IMR-90 (cell line): Measurements from ENCODE around the gene DYSF. TPM values are rescaled to one million over a fixed set of nuclear protein-coding genes. Genes with fewer than 3 reads are reported as not detected.

Source experiments
- ATAC-seq: fragments of 200-7000 bp; cut with Tn5 transposase; 2 replicates; pipeline ENCODE4 v1.9.1; 2020; ENCODE audit warnings: low read depth, mild to moderate bottlenecking, moderate library complexity
- BruUV-seq: library from RNA; stranded (reverse); fragments of 400-500 nt; replicated peaks from 2 replicates; lab custom pipeline; 2021; lab: Mats Ljungman, UMichigan
- CTCF ChIA-PET: fragments of 300-600 bp; formaldehyde crosslinking; extraction: SDS; loops from one replicate; lab custom pipeline; 2021; ENCODE audit warnings: antibody characterized with exemption; lab: Yijun Ruan, JAX
- POLR2A ChIA-PET: fragments of 300-600 bp; sonication (Branson Sonifier 250); formaldehyde crosslinking; loops from one replicate; lab custom pipeline; 2022; ENCODE audit warnings: antibody characterized with exemption; ENCODE audit not compliant: unreplicated experiment; lab: Charles Lee
- DNase-seq: peaks from one replicate; pipeline ENCODE4 v3.0.0; 2013
- H2AFZ ChIP-seq: replicated peaks from 2 replicates; pipeline ENCODE3; 2013; ENCODE audit warnings: low read length, mild to moderate bottlenecking; ENCODE audit not compliant: poor library complexity
- H2AK5ac ChIP-seq: 2 replicates; pipeline ENCODE4 v1.6.1; 2013; ENCODE audit warnings: low read depth, low read length, inconsistent platforms
- H2AK9ac ChIP-seq: replicated peaks from 2 replicates; pipeline ENCODE3; 2013; ENCODE audit warnings: mild to moderate bottlenecking, low read depth, low read length, moderate library complexity; ENCODE audit not compliant: poor library complexity
- H2BK120ac ChIP-seq: 2 replicates; pipeline ENCODE4 v1.6.1; 2013; ENCODE audit warnings: low read depth, low read length, inconsistent platforms
- H2BK15ac ChIP-seq: 3 replicates; pipeline ENCODE4 v1.6.1; 2013; ENCODE audit warnings: low read depth, low read length, inconsistent platforms
- H2BK20ac ChIP-seq: 2 replicates; pipeline ENCODE4 v1.6.1; 2013; ENCODE audit warnings: low read depth, mild to moderate bottlenecking, inconsistent platforms, low read length, moderate library complexity
- H2BK5ac ChIP-seq: 2 replicates; pipeline ENCODE4 v1.6.1; 2013; ENCODE audit warnings: mild to moderate bottlenecking, low read depth, low read length, inconsistent platforms; ENCODE audit not compliant: poor library complexity, severe bottlenecking
- H3K14ac ChIP-seq: replicated peaks from 2 replicates; pipeline ENCODE4 v1.6.1; 2013; ENCODE audit warnings: low read depth, low read length, inconsistent platforms
- H3K18ac ChIP-seq: 2 replicates; pipeline ENCODE4 v1.6.1; 2013; ENCODE audit warnings: low read depth, low read length, control low read depth
- H3K23ac ChIP-seq: 2 replicates; pipeline ENCODE4 v1.6.1; 2013; ENCODE audit warnings: low read depth, low read length, inconsistent platforms
- H3K27ac ChIP-seq: 2 replicates; pipeline ENCODE4 v1.5.1; 2013; ENCODE audit warnings: mild to moderate bottlenecking, control low read depth, low read length; ENCODE audit not compliant: insufficient read depth
- H3K27me3 ChIP-seq: 2 replicates; pipeline ENCODE4 v1.6.1; 2013; ENCODE audit warnings: low read length; ENCODE audit not compliant: control insufficient read depth, insufficient read depth
- H3K36me3 ChIP-seq: 2 replicates; pipeline ENCODE4 v1.6.1; 2013; ENCODE audit warnings: low read length, mixed read lengths; ENCODE audit not compliant: control insufficient read depth, insufficient read depth
- H3K4ac ChIP-seq: 2 replicates; pipeline ENCODE4 v1.6.1; 2013; ENCODE audit warnings: low read depth, low read length, inconsistent platforms
- H3K4me1 ChIP-seq: 2 replicates; pipeline ENCODE4 v1.6.1; 2013; ENCODE audit warnings: low read length, mixed read lengths; ENCODE audit not compliant: control insufficient read depth, insufficient read depth
- H3K4me2 ChIP-seq: 2 replicates; pipeline ENCODE4 v1.6.1; 2013; ENCODE audit warnings: low read depth, mild to moderate bottlenecking, control low read depth, low read length, moderate library complexity
- H3K4me3 ChIP-seq: 2 replicates; pipeline ENCODE4 v1.5.1; 2013; ENCODE audit warnings: low read depth, mild to moderate bottlenecking, control low read depth, low read length, moderate library complexity; ENCODE audit not compliant: insufficient read depth
- H3K56ac ChIP-seq: 2 replicates; pipeline ENCODE4 v1.6.1; 2013; ENCODE audit warnings: low read length, inconsistent platforms; ENCODE audit not compliant: insufficient read depth; ENCODE audit errors: extremely low read depth
- H3K79me1 ChIP-seq, 2 experiments: 2 replicates each; pipeline ENCODE4 v1.6.1; 2013; ENCODE audit warnings: low read length in 2 of 2, inconsistent platforms in 1 of 2, low read depth in 1 of 2
- H3K9ac ChIP-seq: 2 replicates; pipeline ENCODE4 v1.6.1; 2013; ENCODE audit warnings: low read depth, low read length, control low read depth
- H3K9me1 ChIP-seq: 2 replicates; pipeline ENCODE4 v1.6.1; 2013; ENCODE audit warnings: low read length, inconsistent platforms; ENCODE audit not compliant: insufficient read depth
- H3K9me3 ChIP-seq: 2 replicates; pipeline ENCODE4 v1.6.1; 2013; ENCODE audit warnings: low read length; ENCODE audit not compliant: control insufficient read depth, insufficient read depth
- H4K20me1 ChIP-seq: 2 replicates; pipeline ENCODE4 v1.6.1; 2013; ENCODE audit warnings: low read length, inconsistent platforms; ENCODE audit not compliant: insufficient read depth
- H4K5ac ChIP-seq: 2 replicates; pipeline ENCODE4 v1.6.1; 2013; ENCODE audit warnings: mild to moderate bottlenecking, low read depth, low read length, control low read depth
- H4K8ac ChIP-seq, 2 experiments: 2 replicates each; pipeline ENCODE4 v1.6.1; 2013; ENCODE audit warnings: low read depth in 2 of 2, low read length in 2 of 2, control low read depth in 1 of 2, inconsistent platforms in 1 of 2
- H4K91ac ChIP-seq: 2 replicates; pipeline ENCODE4 v1.6.1; 2013; ENCODE audit warnings: low read depth, low read length, inconsistent platforms; ENCODE audit not compliant: insufficient read depth
- BHLHE40 ChIP-seq: fragments of 150-350 bp; IDR thresholded peaks from 2 replicates; pipeline ENCODE4 v1.6.1; 2016; ENCODE audit warnings: mild to moderate bottlenecking, low read depth, low read length
- CEBPB ChIP-seq: IDR thresholded peaks from 2 replicates; pipeline ENCODE4 v1.6.1; 2012; ENCODE audit warnings: low read depth, low read length, improper control_type of control experiment
- CHD1 ChIP-seq: IDR thresholded peaks from 2 replicates; pipeline ENCODE4 v1.6.1; 2012; ENCODE audit warnings: low read depth, low read length, improper control_type of control experiment
- FOS ChIP-seq: fragments of 150-350 bp; IDR thresholded peaks from 2 replicates; pipeline ENCODE4 v1.6.1; 2016; ENCODE audit warnings: low read depth, low read length
- MAFK ChIP-seq: IDR thresholded peaks from 2 replicates; pipeline ENCODE4 v1.6.1; 2012; ENCODE audit warnings: low read depth, low read length, improper control_type of control experiment
- MAZ ChIP-seq: IDR thresholded peaks from 2 replicates; pipeline ENCODE4 v1.6.1; 2012; ENCODE audit warnings: low read depth, mild to moderate bottlenecking, low read length, improper control_type of control experiment, moderate library complexity, borderline replicate concordance
- MXI1 ChIP-seq: IDR thresholded peaks from 2 replicates; pipeline ENCODE4 v1.6.1; 2012; ENCODE audit warnings: low read depth, mild to moderate bottlenecking, low read length, moderate library complexity, borderline replicate concordance
- NFE2L2 ChIP-seq: fragments of 150-350 bp; IDR thresholded peaks from 2 replicates; pipeline ENCODE4 v1.6.1; 2016; ENCODE audit warnings: low read depth, mild to moderate bottlenecking, low read length
- POLR2A ChIP-seq: IDR thresholded peaks from 2 replicates; pipeline ENCODE4 v1.6.1; 2012; ENCODE audit warnings: mild to moderate bottlenecking, low read depth, low read length
- RAD21 ChIP-seq: IDR thresholded peaks from 2 replicates; pipeline ENCODE4 v1.6.1; 2012; ENCODE audit warnings: low read length, improper control_type of control experiment
- RCOR1 ChIP-seq: IDR thresholded peaks from 2 replicates; pipeline ENCODE4 v1.6.1; 2012; ENCODE audit warnings: mild to moderate bottlenecking, low read length, improper control_type of control experiment; ENCODE audit not compliant: insufficient replicate concordance
- RFX5 ChIP-seq: IDR thresholded peaks from 2 replicates; pipeline ENCODE4 v1.8.0; 2012; ENCODE audit warnings: low read depth, mild to moderate bottlenecking, low read length, moderate library complexity
- SMC3 ChIP-seq: fragments of 150-350 bp; IDR thresholded peaks from 2 replicates; pipeline ENCODE4 v1.6.1; 2016; ENCODE audit warnings: low read depth, mild to moderate bottlenecking, antibody characterized with exemption, low read length, moderate library complexity
- WGBS, 2 experiments: methylation state at CpG; one replicate each; pipeline versions ENCODE4 v1.1.5 to v1.1.7; 2013; ENCODE audit warnings: missing lambda C conversion rate in 2 of 2; ENCODE audit not compliant: insufficient read length in 1 of 2; ENCODE audit errors: extremely low coverage in 2 of 2; 5-methylcytosine and 5-hydroxymethylcytosine counted together
- dilution Hi-C: fragments of 300-500 bp; cut with HindIII; formaldehyde crosslinking; loops from one replicate; pipeline ENCODE4 v1.14.3; 2018; ENCODE audit warnings: low sequenced_read_pairs; ENCODE audit not compliant: unreplicated experiment
- in situ Hi-C: fragments of 300-500 bp; cut with MboI; formaldehyde crosslinking; loops from 3 replicates; pipeline ENCODE4 v1.14.3; 2019; ENCODE audit warnings: low sequenced_read_pairs, inconsistent platforms, mixed read lengths
- intact Hi-C: fragments of 100-400 bp; cut with micrococcal nuclease; formaldehyde crosslinking; loops from 2 replicates; pipeline ENCODE4 v1.10.0; 2022
- polyA plus RNA-seq, 3 experiments: library from polyadenylated mRNA; depleted of rRNA; stranded (reverse); fragments of >200 nt; gene quantifications; 2 replicates each; pipeline ENCODE4 v1.2.3, GENCODE V29; 2012; ENCODE audit warnings: low replicate concordance in 1 of 3
- total RNA-seq: library from RNA; depleted of rRNA; stranded (reverse); fragments of >200 nt; gene quantifications from 2 replicates; pipeline ENCODE4 v1.2.3, GENCODE V29; 2012
- TF ChIP-seq, protein P1 (sequence below): fragments of 150-350 bp; IDR thresholded peaks from 2 replicates; pipeline ENCODE4 v1.6.1; 2017; ENCODE audit warnings: mild to moderate bottlenecking, antibody characterized with exemption, low read length, low read depth
- TF ChIP-seq, protein P2 (sequence below): fragments of 150-350 bp; IDR thresholded peaks from 2 replicates; pipeline ENCODE4 v1.6.1; 2016; ENCODE audit warnings: low read depth, mild to moderate bottlenecking, low read length, moderate library complexity, borderline replicate concordance
- TF ChIP-seq, protein P3 (sequence below): conservative IDR thresholded peaks from 2 replicates; pipeline ENCODE4 v1.5.1; 2012; ENCODE audit warnings: mild to moderate bottlenecking, low read depth, low read length, improper control_type of control experiment

DYSF gene
- total and polyA plus RNA-seq, 2 of the 4 experiments (the other 2 are of a cell fraction), result 0.09 to 0.18 TPM

DNA sequence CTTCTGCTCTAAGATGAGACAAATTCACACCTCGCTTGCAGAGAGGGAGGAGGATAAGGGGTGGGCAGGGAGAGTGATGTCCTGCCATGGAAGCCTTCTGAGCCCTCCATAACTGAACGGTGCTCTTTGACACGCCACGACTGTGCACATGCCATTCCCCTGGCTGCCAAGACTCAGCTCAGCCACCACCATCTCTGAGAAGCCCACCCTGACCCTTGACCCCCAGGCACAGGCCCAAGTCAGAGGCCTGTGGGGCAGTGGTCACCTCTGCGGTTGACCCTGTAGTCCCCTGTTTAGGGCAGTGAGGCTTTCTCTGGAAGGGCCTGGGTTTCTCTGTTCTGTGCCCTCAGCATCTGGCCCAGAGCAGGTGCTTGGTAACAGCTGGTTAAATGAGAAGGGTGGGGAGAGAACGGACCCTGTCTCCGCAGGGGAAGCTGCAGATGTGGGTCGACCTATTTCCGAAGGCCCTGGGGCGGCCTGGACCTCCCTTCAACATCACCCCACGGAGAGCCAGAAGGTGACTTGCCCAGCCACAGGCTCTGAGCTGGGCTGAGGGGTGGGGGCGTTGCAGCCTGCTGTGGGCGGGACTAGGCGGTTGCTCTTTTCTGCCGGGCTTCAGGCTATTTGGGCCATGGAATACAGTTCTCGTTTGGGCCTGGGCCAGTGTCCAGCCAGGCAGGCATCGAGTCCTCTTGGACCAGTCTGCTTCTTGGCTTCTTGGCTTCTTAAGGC, 215.1 kb downstream of the DYSF start:
- no TSS peak for BruUV-seq
- Histone ChIP-seq H2AK9ac (no peak overlapping the region), H3K4ac (no peak overlapping the region), H3K9ac (no peak overlapping the region), H3K79me1 (no peaks in the 10 kb centered on the region), H3K9me1 (no peaks in the 10 kb centered on the region), H3K36me3 (no peaks in the 10 kb centered on the region), H3K56ac (no peak overlapping the region), H3K27me3 (peaks cover 9% of the 10 kb centered on the region; the same call in 1 of the 2 replicates), H3K4me1 (no peaks in the 10 kb centered on the region), H3K4me3 (no peak overlapping the region), H4K91ac (no peak overlapping the region), H2AK5ac (no peak overlapping the region), H2BK15ac (no peak overlapping the region), H3K14ac (no peak overlapping the region), H2BK120ac (no peak overlapping the region), H3K18ac (no peak overlapping the region), H2BK20ac (no peak overlapping the region), H2BK5ac (no peak overlapping the region), H3K9me3 (no peaks in the 10 kb centered on the region), H3K23ac (no peak overlapping the region), H4K20me1 (no peaks in the 10 kb centered on the region), H3K27ac (no peak overlapping the region), H3K4me2 (no peak overlapping the region), H4K5ac (no peak overlapping the region), H4K8ac (no peak overlapping the region), H2AFZ (no peak overlapping the region)
- POLR2A ChIA-PET, result no interaction called here
- dilution Hi-C loops (no loop called here), intact Hi-C loops (no loop called here), in situ Hi-C loops (no loop called here)
- CTCF ChIA-PET, result no interaction called here
- 57% methylated on average over 6 of the region's 17 CpGs; no CpG with 5 or more reads in 1 of the 2 experiments for whole genome bisulfite sequencing, 2 experiments
- no peak for ATAC-seq
- DNase-seq, result no peak
- TF ChIP-seq CHD1, result no peak
- no peak for TF ChIP-seq NFE2L2
- no peak for TF ChIP-seq CEBPB
- TF ChIP-seq SMC3, result no peak
- no peak for TF ChIP-seq BHLHE40
- no peak for TF ChIP-seq MAZ
- TF ChIP-seq RAD21, result no peak
- TF ChIP-seq MXI1, result no peak
- TF ChIP-seq, protein P1, sequence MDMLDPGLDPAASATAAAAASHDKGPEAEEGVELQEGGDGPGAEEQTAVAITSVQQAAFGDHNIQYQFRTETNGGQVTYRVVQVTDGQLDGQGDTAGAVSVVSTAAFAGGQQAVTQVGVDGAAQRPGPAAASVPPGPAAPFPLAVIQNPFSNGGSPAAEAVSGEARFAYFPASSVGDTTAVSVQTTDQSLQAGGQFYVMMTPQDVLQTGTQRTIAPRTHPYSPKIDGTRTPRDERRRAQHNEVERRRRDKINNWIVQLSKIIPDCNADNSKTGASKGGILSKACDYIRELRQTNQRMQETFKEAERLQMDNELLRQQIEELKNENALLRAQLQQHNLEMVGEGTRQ, result no peak
- TF ChIP-seq, protein P2, sequence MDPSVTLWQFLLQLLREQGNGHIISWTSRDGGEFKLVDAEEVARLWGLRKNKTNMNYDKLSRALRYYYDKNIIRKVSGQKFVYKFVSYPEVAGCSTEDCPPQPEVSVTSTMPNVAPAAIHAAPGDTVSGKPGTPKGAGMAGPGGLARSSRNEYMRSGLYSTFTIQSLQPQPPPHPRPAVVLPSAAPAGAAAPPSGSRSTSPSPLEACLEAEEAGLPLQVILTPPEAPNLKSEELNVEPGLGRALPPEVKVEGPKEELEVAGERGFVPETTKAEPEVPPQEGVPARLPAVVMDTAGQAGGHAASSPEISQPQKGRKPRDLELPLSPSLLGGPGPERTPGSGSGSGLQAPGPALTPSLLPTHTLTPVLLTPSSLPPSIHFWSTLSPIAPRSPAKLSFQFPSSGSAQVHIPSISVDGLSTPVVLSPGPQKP, result no peak
- no peak for TF ChIP-seq RFX5
- TF ChIP-seq FOS, result no peak
- no peak for TF ChIP-seq MAFK
- no peak for TF ChIP-seq POLR2A
- no peak for TF ChIP-seq RCOR1
- TF ChIP-seq, protein P3, sequence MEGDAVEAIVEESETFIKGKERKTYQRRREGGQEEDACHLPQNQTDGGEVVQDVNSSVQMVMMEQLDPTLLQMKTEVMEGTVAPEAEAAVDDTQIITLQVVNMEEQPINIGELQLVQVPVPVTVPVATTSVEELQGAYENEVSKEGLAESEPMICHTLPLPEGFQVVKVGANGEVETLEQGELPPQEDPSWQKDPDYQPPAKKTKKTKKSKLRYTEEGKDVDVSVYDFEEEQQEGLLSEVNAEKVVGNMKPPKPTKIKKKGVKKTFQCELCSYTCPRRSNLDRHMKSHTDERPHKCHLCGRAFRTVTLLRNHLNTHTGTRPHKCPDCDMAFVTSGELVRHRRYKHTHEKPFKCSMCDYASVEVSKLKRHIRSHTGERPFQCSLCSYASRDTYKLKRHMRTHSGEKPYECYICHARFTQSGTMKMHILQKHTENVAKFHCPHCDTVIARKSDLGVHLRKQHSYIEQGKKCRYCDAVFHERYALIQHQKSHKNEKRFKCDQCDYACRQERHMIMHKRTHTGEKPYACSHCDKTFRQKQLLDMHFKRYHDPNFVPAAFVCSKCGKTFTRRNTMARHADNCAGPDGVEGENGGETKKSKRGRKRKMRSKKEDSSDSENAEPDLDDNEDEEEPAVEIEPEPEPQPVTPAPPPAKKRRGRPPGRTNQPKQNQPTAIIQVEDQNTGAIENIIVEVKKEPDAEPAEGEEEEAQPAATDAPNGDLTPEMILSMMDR, result no peak
